ENCODE results near the gene TIMM21.

GRCh38 chr18:74149878-74150277 is 1.6 kb downstream of the TIMM21 start:
- no peak for TF ChIP-seq CTCF (IDR thresholded peaks at IDR 0.05)
- TF ChIP-seq EP300 (IDR thresholded peaks at IDR 0.05): no peak
- no peak for TF ChIP-seq POLR2A (IDR thresholded peaks at IDR 0.05)

All from suprapubic skin (tissue), 3 donors.